SKM-1 (cell line): ENCODE results near the gene PCDHGA1.
A peak's percentile ranks its signal among the peaks of the same experiment; 100 is the strongest.
"Not testable (repeated sequence)": the region's sequence is repeated elsewhere in the genome, so short reads cannot be mapped to it uniquely, and the experiment has no call there.

Source experiments
- DNase-seq: peaks from one replicate; lab custom pipeline; 2025; ENCODE audit not compliant: unreplicated experiment; lab: John Stamatoyannopoulos, UW

PCDHGA1 gene

GRCh38 chr5:141330299-141331080 is at the start of gene PCDHGA1:
TSS of gene PCDHGA1 (plus strand) at chr5:141330514.
- DNase-seq, result no peak

- DNase-seq, result no peak
These were observed 31.9 kb upstream of the PCDHGA1 start for GRCh38 chr5:141298376-141298775.

GRCh38 chr5:141303756-141304155 is 26.6 kb upstream of the PCDHGA1 start, which contains the start of gene SLC25A2:
TSS of gene SLC25A2 (minus strand) at chr5:141304049. CDS start at chr5:141303865, 184 bp downstream.
- DNase-seq, result no peak

DNA sequence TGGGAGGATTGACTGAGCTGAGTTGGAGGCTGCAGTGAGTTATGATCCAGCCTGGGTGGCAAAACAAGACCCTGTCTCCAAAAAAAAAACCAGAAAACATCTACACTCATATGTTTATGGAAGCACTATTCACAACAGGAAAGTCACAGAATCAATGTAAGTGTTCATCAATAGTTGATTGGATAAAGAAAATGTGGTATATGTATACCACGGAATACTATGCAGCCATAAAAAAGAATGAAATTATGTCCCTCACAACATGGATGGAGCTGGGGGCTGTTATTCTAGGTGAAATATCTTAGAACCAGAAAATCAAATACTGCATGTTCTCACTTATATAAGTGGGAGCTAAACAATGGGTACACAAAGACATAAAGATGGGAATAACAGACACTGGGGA is 23.7 kb upstream of the PCDHGA1 start:
- no peak for DNase-seq

- DNase-seq, result no peak
These were observed 16.6 kb upstream of the PCDHGA1 start for GRCh38 chr5:141313711-141314110.

GRCh38 chr5:141316963-141317362 is 13.4 kb upstream of the PCDHGA1 start:
- not testable (repeated sequence) for DNase-seq

GRCh38 chr5:141319202-141319601 is 11.1 kb upstream of the PCDHGA1 start:
- no peak for DNase-seq

DNA sequence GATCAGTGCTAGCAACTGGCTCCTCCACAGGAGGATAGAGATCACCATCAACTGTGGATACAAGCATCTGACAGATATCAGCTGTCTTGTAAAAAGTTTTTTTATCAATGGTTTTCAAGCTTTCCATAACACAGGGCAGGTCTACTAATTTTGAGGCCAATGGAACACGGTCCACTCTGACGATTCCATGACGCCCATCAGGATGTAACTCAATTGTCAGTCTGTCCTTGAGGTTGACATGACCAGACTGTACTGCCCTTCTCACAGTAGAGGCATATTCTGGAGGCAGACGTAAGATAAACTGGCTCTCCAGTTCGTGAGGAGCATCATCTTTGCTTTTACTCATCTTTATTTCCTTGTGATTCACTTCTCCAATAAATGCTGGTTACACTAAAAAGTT is 10.6 kb upstream of the PCDHGA1 start:
- DNase-seq, result no peak

DNA sequence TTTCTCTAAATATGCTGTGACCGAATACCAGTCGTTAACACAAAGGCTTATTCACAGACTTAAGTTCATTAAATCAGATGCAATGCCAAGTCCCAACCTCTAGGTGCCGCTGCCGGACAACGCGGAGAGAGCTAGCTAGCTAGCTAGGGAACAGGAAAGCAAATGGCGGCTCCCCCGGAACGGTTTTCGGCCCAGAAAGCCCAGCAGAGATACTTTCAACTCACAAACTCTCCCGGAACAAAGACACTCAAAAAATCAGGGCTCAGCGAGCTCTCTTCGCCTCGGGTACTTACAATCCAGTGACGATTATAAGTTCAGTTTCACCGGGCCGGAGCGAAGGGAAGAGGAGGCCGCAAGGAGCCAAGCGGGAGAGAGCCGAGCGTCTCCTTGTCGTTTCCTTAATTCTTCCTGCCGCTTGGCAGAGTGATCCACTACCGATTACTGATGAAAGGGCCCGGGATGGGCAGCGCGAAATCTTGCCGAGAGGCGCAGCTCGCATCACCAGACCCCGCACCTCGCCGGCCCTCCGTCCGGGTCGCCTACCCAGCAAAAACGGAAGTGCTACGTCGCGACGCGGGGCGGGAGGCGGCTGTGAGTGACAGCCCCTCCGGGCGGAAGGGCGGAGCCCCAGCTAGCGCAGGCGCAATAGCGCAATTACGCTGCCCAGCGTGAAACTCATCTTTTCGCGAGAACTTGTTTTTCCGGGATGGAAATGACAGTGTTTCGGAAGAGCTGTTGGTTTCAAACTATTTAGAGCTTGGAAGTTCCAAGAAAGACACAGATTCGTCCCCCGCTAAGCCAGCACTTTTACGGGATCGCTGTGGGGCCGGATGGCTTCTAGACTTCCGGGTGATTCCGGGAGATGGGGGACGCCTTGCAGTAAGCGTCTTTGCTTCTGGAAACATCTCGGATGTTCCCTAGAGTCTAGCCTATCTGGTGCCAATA is 9.8 kb upstream of the PCDHGA1 start, which contains the start of gene TAF7:
TSS of gene TAF7 (minus strand) at position 560 of the 945 bp plus-strand sequence. CDS start 740 bp downstream, outside the sequence.
- DNase-seq, result peak; percentile 62

DNA sequence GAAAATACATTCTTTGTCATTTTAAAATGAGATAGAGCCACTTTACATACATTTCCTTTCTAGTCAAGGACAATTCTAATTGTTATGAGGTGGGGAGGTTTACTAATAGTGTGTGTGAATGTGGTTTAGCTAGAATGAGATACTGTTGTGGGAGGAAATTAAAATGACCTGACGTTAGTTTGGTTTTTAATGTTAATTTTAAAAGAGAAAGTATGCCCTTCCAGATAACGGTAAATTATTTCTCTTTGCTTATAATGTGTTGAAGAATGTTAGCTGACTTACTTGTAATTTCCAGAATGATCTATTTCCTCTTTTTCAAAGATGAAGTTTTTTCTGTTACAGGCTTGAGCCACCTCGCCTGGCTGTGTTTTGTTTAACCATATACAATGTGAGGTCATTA is 8.1 kb upstream of the PCDHGA1 start:
- DNase-seq, result no peak

DNA sequence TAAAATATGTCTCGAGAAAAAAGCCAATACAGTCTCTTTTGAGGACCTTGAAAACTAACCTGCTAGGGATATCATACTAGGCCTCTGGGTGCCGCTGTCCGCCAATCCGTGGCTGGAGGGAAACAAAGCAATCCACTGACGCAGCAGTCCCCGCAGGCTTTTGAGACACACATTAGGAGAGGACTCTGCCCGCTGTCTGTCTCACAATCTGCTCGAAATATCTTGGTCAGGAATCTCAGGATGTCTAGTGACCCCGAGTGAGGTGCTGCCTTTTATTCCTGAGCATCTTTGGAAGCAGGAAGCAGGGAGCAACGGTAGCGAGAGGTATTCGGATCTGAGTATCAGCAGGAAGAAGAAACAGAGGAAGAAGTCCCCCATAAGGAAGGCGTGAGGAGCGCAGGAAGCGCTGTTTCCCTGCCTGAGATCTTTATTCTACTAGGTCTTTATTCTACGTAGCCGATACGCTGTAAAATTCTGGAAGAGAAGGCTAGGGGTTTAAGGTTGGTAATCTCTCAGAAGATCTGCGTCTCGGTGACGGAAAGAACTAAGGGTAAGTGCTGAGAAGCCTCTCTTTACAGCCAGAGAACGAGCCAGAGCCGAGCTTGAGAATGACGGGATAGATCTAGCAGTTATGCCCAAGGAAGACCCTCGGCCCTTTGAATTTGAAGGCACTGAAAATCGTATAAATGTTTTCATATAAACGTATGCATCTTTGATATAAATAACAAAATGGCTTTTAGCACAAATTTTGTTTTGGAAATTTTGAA is 4.0 kb upstream of the PCDHGA1 start:
- DNase-seq, result no peak

DNA sequence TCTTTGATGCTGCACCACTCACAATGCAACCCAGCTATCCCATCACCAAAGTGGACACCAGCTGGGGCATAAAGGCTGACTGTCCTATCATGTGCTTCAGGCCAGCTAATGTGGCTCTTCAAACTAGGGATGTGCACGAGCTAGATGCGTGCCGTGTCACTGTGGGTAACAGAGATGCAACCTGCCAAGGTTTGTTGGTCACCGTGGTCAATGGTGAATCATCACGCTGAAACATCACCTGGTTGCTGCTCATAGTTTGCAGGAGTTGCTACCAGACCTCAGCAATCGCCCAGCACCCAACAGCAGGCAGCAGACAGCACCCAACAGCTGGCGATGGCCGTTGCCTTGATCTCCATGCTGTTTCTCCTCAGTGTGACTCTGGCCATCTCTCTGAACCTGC is 2.1 kb upstream of the PCDHGA1 start:
- no peak for DNase-seq

- not testable (repeated sequence) for DNase-seq
These were observed 2.3 kb downstream of the PCDHGA1 start for GRCh38 chr5:141332571-141332970.

DNA sequence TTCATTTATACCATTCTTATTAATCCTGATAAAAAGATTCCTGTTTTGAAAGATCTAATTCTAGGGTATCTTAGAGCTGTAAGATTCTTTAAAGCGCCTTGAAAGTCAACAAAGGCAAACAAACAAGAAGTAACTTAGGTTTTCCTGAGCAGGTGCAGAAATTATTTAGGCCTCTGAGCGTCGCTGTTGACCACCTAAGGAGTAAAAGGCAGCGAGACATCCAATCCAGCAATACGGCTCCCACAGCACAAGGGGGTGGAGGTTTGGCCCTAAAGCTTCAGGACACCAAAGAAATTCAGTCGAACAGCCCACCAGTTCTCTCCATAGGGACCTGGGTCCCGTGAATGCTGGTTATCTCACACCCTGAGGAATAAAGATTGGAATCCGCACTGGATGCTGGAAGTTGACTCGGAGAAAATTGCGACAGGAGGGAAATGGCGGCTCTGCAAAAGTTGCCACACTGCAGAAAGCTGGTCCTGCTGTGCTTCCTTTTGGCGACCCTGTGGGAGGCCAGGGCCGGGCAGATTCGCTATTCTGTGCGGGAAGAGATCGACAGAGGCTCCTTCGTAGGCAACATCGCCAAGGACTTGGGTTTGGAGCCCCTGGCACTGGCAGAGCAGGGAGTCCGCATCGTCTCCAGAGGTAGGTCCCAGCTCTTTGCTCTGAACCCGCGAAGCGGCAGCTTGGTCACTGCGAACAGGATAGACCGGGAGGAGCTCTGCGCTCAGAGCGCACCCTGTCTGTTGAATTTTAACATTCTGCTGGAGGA is 8.4 kb downstream of the PCDHGA1 start, which contains the start of gene PCDHGA2:
TSS of gene PCDHGA2 (plus strand) at position 223 of the 769 bp plus-strand sequence.
- DNase-seq, result no peak

GRCh38 chr5:141340781-141341354 is 10.6 kb downstream of the PCDHGA1 start:
- DNase-seq, result not testable (repeated sequence)

DNA sequence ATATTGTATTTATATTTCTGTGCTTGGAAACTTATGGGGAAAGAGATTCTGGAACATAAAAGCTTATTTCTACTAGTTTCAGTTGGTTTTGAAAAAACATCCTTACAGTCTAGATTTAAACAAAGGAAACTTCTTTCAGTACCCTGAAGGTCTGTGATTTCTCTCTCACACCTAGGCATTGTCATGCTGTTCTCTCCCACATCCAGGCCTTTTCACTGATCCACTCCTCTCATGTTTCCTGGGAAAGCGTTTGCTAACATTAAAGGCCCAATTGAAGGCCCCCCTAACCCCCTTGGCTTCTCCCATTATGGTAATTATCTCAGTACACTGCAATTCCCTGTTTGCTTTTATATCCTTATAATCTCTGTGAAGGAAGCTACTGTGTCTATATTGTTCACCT is 12.5 kb downstream of the PCDHGA1 start:
- DNase-seq, result no peak

- DNase-seq, result no peak
These were observed 13.1 kb downstream of the PCDHGA1 start, which contains the start of gene PCDHGA3 for GRCh38 chr5:141343242-141343952. TSS of gene PCDHGA3 (plus strand) at chr5:141343829. CDS start at chr5:141344034, 205 bp downstream.

DNA sequence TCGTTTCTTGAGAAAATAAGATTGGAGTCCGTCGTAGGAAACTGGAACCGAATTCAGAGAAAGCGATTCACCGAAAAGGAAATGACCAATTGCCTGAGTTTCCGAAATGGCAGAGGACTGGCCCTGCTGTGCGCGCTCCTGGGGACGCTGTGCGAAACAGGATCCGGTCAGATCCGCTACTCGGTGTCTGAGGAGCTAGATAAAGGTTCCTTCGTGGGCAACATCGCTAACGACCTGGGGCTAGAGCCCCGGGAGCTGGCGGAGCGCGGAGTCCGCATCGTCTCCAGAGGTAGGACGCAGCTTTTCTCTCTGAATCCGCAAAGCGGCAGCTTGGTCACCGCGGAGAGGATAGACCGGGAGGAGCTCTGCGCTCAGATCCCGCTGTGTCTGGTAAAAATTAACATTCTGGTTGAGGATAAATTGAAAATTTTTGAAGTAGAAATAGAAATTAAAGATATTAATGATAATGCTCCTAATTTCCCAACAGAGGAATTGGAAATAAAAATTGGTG is 13.7 kb downstream of the PCDHGA1 start:
- DNase-seq, result no peak

DNA sequence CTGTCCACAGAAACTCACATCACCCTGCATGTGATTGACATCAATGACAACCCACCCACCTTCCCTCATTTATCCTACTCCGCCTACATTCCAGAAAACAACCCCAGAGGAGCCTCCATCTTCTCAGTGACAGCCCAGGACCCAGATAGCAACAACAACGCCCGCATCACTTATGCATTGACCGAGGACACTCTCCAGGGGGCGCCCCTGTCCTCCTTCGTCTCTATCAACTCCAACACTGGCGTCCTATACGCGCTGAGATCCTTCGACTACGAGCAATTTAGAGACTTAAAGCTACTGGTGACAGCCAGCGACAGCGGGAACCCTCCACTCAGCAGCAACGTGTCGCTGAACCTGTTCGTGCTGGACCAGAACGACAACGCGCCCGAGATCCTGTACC is 15.0 kb downstream of the PCDHGA1 start:
- no peak for DNase-seq
